GM12878 (cell line): ENCODE measurements around the gene PRKAR2B. TPM values are rescaled to one million over a fixed set of nuclear protein-coding genes. Genes with fewer than 3 reads are reported as not detected.

Experiments
- ATAC-seq: fragments of 200-7000 bp; cut with Tn5 transposase; 3 replicates; pipeline ENCODE4 v1.9.1; 2020; ENCODE audit warnings: mild to moderate bottlenecking, moderate library complexity
- BruUV-seq: library from RNA; stranded (reverse); fragments of 400-500 nt; replicated peaks from 2 replicates; lab custom pipeline; 2021; lab: Mats Ljungman, UMichigan
- CTCF ChIA-PET: fragments of 300-600 bp; sonication (Branson Sonifier 250); formaldehyde crosslinking; extraction: SDS; loops from one replicate; lab custom pipeline; 2021; ENCODE audit warnings: inconsistent platforms; lab: Yijun Ruan, JAX
- POLR2A ChIA-PET: fragments of 350-600 bp; formaldehyde crosslinking; extraction: SDS; loops from one replicate; lab custom pipeline; 2021; ENCODE audit warnings: inconsistent platforms; lab: Charles Lee
- RAD21 ChIA-PET: fragments of 300-600 bp; sonication (Branson Sonifier 250); formaldehyde crosslinking; loops from one replicate; lab custom pipeline; 2023; ENCODE audit warnings: antibody characterized with exemption; ENCODE audit not compliant: unreplicated experiment; lab: Charles Lee
- SMC1A ChIA-PET: fragments of 300-600 bp; sonication (Branson Sonifier 250); formaldehyde crosslinking; loops from one replicate; lab custom pipeline; 2023; ENCODE audit not compliant: unreplicated experiment, uncharacterized antibody; lab: Charles Lee
- DNase-seq: peaks from one replicate; pipeline ENCODE4 v3.0.0-alpha.2; 2011; ENCODE audit warnings: low read depth, low spot score
- FAIRE-seq: peaks from 3 replicates; lab custom pipeline; 2011; peaks lifted over from hg19 to GRCh38; lab: Jason Lieb, UNC
- H2AFZ ChIP-seq: 2 replicates; pipeline ENCODE4 v1.6.0; 2011; ENCODE audit warnings: low read depth, low read length, control low read depth; ENCODE audit not compliant: control insufficient read depth
- H3K27ac ChIP-seq: 2 replicates; pipeline ENCODE4 v1.5.1; 2011; ENCODE audit warnings: control low read depth; ENCODE audit not compliant: control insufficient read depth, insufficient read depth
- H3K27me3 ChIP-seq, 2 experiments: replicated peaks in 1 of 2; 2 replicates each; pipeline versions ENCODE4 v1.6.0 to v1.6.1; 2011; ENCODE audit warnings: low read length in 1 of 2; ENCODE audit not compliant: control insufficient read depth in 2 of 2, insufficient read depth in 2 of 2
- H3K36me3 ChIP-seq, 2 experiments: 2 replicates each; pipeline ENCODE4 v1.5.1; 2011; ENCODE audit warnings: low read length in 1 of 2; ENCODE audit not compliant: control insufficient read depth in 2 of 2, insufficient read depth in 2 of 2
- H3K4me1 ChIP-seq: 2 replicates; pipeline ENCODE4 v1.6.1; 2011; ENCODE audit warnings: mild to moderate bottlenecking, low read length, moderate library complexity, mixed read lengths; ENCODE audit not compliant: control insufficient read depth, insufficient read depth
- H3K4me2 ChIP-seq: 2 replicates; pipeline ENCODE4 v1.6.0; 2011; ENCODE audit warnings: control low read depth; ENCODE audit not compliant: control insufficient read depth, insufficient read depth
- H3K4me3 ChIP-seq: fragments of 200-600 bp; sonication (generic); 2 replicates; pipeline ENCODE4 v1.5.1; 2016
- H3K79me2 ChIP-seq: 2 replicates; pipeline ENCODE4 v1.6.0; 2011; ENCODE audit warnings: low read length; ENCODE audit not compliant: control insufficient read depth, insufficient read depth
- H3K9ac ChIP-seq: 2 replicates; pipeline ENCODE4 v1.8.0; 2011; ENCODE audit warnings: low read length, control low read depth, mixed read lengths; ENCODE audit not compliant: control insufficient read depth, insufficient read depth
- H3K9me3 ChIP-seq: replicated peaks from 3 replicates; pipeline ENCODE4 v1.5.1; 2011; ENCODE audit warnings: mild to moderate bottlenecking, low read length; ENCODE audit not compliant: control insufficient read depth, insufficient read depth
- H4K20me1 ChIP-seq: 2 replicates; pipeline ENCODE4 v1.6.0; 2011; ENCODE audit not compliant: control insufficient read depth, insufficient read depth
- JUNB ChIP-seq: IDR thresholded peaks from 2 replicates; pipeline ENCODE4 v1.6.1; 2016; ENCODE audit warnings: antibody characterized with exemption, mild to moderate bottlenecking
- KDM1A ChIP-seq: fragments of 200-600 bp; sonication (generic); IDR thresholded peaks from 2 replicates; pipeline ENCODE4 v1.6.1; 2016; ENCODE audit warnings: borderline replicate concordance
- MYC ChIP-seq: IDR thresholded peaks from 2 replicates; pipeline ENCODE4 v1.6.1; 2011; ENCODE audit warnings: mild to moderate bottlenecking, low read length, moderate library complexity, inconsistent platforms; ENCODE audit not compliant: insufficient read depth, insufficient replicate concordance, insufficient read length, severe bottlenecking
- NR2C1 ChIP-seq: fragments of 450-650 bp; IDR thresholded peaks from 2 replicates; pipeline ENCODE4 v1.6.1; 2017; ENCODE audit warnings: antibody characterized with exemption, mild to moderate bottlenecking, moderate library complexity
- PML ChIP-seq: IDR thresholded peaks from 2 replicates; pipeline ENCODE4 v1.6.1; 2012; ENCODE audit warnings: low read length, inconsistent platforms
- POLR2AphosphoS5 ChIP-seq: IDR thresholded peaks from 2 replicates; pipeline ENCODE4 v1.6.1; 2011; ENCODE audit warnings: mild to moderate bottlenecking, low read length, inconsistent platforms
- SP1 ChIP-seq: IDR thresholded peaks from one replicate; pipeline ENCODE4 v1.6.1; 2011; ENCODE audit warnings: low read depth, low read length
- STAT1 ChIP-seq: fragments of 450-650 bp; conservative IDR thresholded peaks from 2 replicates; pipeline ENCODE4 v1.6.1; 2014; ENCODE audit warnings: antibody characterized with exemption, mild to moderate bottlenecking
- TBL1XR1 ChIP-seq: IDR thresholded peaks from 2 replicates; pipeline ENCODE4 v1.6.1; 2012; ENCODE audit warnings: low read depth, low read length, improper control_type of control experiment
- WGBS: methylation state at CpG from one replicate; pipeline ENCODE4 v1.1.6; 2016; ENCODE audit warnings: low lambda C conversion rate; ENCODE audit not compliant: insufficient replicate concordance, insufficient coverage; ENCODE audit errors: missing lambda C conversion rate; 5-methylcytosine and 5-hydroxymethylcytosine counted together
- in situ Hi-C: fragments of 300-500 bp; cut with MboI; formaldehyde crosslinking; loops from 9 replicates; pipeline ENCODE4 v1.14.3; 2018; ENCODE audit warnings: mixed read lengths
- intact Hi-C: fragments of 100-400 bp; cut with micrococcal nuclease; formaldehyde crosslinking; loops from one replicate; pipeline ENCODE4 v1.14.2; 2022; ENCODE audit not compliant: unreplicated experiment
- polyA plus RNA-seq, 11 experiments: library from polyadenylated mRNA; depleted of rRNA in 4 of 11; unstranded in 6 of 11; stranded (reverse) in 5 of 11; fragments of >200 nt; fragmentation: Nextera tagmentation in 4 of 11; fragmentation: Illumina TruSeq in 1 of 11; extraction: Ambion mirVana in 4 of 11; extraction: Trizol in 1 of 11; gene quantifications; 1 replicate in 1 of 11; 2 replicates in 10 of 11; pipeline versions ENCODE4 v1.2.1 to v1.2.3, GENCODE V29; 2011 to 2016; ENCODE audit warnings: inconsistent platforms in 2 of 11, missing spikeins in 2 of 11, low read depth in 1 of 11
- total RNA-seq, 4 experiments: library from RNA; depleted of rRNA in 3 of 4; stranded (reverse); fragments of >200 nt in 3 of 4; fragmentation: Illumina TruSeq in 1 of 4; extraction: Trizol in 1 of 4; gene quantifications; 2 replicates each; pipeline versions ENCODE4 v1.2.1 to v1.2.3, GENCODE V29; 2013 to 2021
- TF ChIP-seq, protein P1 (sequence below): fragments of 450-650 bp; conservative IDR thresholded peaks from 2 replicates; pipeline ENCODE4 v1.6.1; 2017; ENCODE audit warnings: mild to moderate bottlenecking, moderate library complexity
- TF ChIP-seq, protein P2 (sequence below): fragments of 450-650 bp; IDR thresholded peaks from 2 replicates; pipeline ENCODE4 v1.6.1; 2018; ENCODE audit warnings: mild to moderate bottlenecking, low read depth, moderate library complexity; ENCODE audit not compliant: partially characterized antibody
- TF ChIP-seq, protein P3 (sequence below): fragments of 450-650 bp; IDR thresholded peaks from 2 replicates; pipeline ENCODE4 v1.6.1; 2017; ENCODE audit warnings: mild to moderate bottlenecking, low read depth, inconsistent platforms; ENCODE audit not compliant: poor library complexity, severe bottlenecking
- TF ChIP-seq, protein P4 (sequence below): IDR thresholded peaks from 2 replicates; pipeline ENCODE4 v1.6.1; 2012; ENCODE audit warnings: low read depth, low read length, improper control_type of control experiment
- TF ChIP-seq, protein P5 (sequence below): fragments of 450-650 bp; IDR thresholded peaks from 2 replicates; pipeline ENCODE4 v1.6.1; 2017; ENCODE audit warnings: mild to moderate bottlenecking
- TF ChIP-seq, protein P6 (sequence below): IDR thresholded peaks from 2 replicates; pipeline ENCODE4 v1.6.1; 2012; ENCODE audit warnings: low read depth, low read length, improper control_type of control experiment

The PRKAR2B gene
- total and polyA plus RNA-seq, 10 of the 15 experiments (the other 5 are each of a cell fraction or from before 2014, with no cell fraction given): 0.01 to 0.18 (median 0.04) TPM; not detected in 4

DNA sequence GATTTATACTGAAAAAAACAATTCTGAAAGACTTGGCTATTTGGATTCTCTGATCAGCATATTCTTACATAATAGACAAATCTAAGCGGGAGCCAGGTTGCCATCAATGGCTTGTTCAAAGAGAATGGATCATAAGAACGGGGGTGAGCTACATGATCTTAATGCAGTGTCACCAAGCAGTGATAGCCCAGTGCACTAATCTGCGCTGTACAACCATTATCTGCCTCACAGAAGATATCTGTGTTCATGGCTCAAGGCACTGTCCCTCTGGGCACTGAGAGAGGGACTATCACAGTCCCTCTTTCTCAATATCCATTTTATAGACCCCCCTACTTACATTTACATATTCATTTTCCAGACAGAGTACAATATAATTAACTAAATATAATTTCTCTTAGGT lies 22.9 kb upstream of the PRKAR2B start:
- Histone ChIP-seq H3K4me3 (no peak overlapping the region), H3K4me1 (no peaks in the 10 kb centered on the region), H3K4me2 (no peak overlapping the region), H3K27me3 (peaks cover 0 to 2% of the 10 kb centered on the region in 2 experiments; a peak in 2 of 4 replicates), H2AFZ (no peak overlapping the region), H3K9me3 (no peaks in the 10 kb centered on the region), H3K9ac (no peak overlapping the region), H3K36me3 (no peaks in the 10 kb centered on the region), H4K20me1 (no peaks in the 10 kb centered on the region), H3K27ac (no peak overlapping the region), H3K79me2 (no peaks in the 10 kb centered on the region)
- SMC1A ChIA-PET: no interaction called here
- DNase-seq (no peak), ATAC-seq (no peak), FAIRE-seq (no peak)
- BruUV-seq: no TSS peak
- CTCF ChIA-PET: no interaction called here
- WGBS: 32% methylated on average over 3 of the region's 3 CpGs
- in situ Hi-C loops (no loop called here), intact Hi-C loops (no loop called here)
- POLR2A ChIA-PET: no interaction called here
- RAD21 ChIA-PET: no interaction called here
- no peak for TF ChIP-seq POLR2AphosphoS5
- TF ChIP-seq SP1: no peak
- no peak for TF ChIP-seq JUNB
- no peak for TF ChIP-seq STAT1
- no peak for TF ChIP-seq PML
- TF ChIP-seq, protein P1, sequence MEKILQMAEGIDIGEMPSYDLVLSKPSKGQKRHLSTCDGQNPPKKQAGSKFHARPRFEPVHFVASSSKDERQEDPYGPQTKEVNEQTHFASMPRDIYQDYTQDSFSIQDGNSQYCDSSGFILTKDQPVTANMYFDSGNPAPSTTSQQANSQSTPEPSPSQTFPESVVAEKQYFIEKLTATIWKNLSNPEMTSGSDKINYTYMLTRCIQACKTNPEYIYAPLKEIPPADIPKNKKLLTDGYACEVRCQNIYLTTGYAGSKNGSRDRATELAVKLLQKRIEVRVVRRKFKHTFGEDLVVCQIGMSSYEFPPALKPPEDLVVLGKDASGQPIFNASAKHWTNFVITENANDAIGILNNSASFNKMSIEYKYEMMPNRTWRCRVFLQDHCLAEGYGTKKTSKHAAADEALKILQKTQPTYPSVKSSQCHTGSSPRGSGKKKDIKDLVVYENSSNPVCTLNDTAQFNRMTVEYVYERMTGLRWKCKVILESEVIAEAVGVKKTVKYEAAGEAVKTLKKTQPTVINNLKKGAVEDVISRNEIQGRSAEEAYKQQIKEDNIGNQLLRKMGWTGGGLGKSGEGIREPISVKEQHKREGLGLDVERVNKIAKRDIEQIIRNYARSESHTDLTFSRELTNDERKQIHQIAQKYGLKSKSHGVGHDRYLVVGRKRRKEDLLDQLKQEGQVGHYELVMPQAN: no peak
- TF ChIP-seq KDM1A: no peak
- TF ChIP-seq, protein P2, sequence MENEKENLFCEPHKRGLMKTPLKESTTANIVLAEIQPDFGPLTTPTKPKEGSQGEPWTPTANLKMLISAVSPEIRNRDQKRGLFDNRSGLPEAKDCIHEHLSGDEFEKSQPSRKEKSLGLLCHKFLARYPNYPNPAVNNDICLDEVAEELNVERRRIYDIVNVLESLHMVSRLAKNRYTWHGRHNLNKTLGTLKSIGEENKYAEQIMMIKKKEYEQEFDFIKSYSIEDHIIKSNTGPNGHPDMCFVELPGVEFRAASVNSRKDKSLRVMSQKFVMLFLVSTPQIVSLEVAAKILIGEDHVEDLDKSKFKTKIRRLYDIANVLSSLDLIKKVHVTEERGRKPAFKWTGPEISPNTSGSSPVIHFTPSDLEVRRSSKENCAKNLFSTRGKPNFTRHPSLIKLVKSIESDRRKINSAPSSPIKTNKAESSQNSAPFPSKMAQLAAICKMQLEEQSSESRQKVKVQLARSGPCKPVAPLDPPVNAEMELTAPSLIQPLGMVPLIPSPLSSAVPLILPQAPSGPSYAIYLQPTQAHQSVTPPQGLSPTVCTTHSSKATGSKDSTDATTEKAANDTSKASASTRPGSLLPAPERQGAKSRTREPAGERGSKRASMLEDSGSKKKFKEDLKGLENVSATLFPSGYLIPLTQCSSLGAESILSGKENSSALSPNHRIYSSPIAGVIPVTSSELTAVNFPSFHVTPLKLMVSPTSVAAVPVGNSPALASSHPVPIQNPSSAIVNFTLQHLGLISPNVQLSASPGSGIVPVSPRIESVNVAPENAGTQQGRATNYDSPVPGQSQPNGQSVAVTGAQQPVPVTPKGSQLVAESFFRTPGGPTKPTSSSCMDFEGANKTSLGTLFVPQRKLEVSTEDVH: no peak
- TF ChIP-seq MYC: no peak
- TF ChIP-seq, protein P3, sequence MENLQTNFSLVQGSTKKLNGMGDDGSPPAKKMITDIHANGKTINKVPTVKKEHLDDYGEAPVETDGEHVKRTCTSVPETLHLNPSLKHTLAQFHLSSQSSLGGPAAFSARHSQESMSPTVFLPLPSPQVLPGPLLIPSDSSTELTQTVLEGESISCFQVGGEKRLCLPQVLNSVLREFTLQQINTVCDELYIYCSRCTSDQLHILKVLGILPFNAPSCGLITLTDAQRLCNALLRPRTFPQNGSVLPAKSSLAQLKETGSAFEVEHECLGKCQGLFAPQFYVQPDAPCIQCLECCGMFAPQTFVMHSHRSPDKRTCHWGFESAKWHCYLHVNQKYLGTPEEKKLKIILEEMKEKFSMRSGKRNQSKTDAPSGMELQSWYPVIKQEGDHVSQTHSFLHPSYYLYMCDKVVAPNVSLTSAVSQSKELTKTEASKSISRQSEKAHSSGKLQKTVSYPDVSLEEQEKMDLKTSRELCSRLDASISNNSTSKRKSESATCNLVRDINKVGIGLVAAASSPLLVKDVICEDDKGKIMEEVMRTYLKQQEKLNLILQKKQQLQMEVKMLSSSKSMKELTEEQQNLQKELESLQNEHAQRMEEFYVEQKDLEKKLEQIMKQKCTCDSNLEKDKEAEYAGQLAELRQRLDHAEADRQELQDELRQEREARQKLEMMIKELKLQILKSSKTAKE: no peak
- TF ChIP-seq TBL1XR1: no peak
- TF ChIP-seq, protein P4, sequence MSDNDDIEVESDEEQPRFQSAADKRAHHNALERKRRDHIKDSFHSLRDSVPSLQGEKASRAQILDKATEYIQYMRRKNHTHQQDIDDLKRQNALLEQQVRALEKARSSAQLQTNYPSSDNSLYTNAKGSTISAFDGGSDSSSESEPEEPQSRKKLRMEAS: no peak
- TF ChIP-seq, protein P5, sequence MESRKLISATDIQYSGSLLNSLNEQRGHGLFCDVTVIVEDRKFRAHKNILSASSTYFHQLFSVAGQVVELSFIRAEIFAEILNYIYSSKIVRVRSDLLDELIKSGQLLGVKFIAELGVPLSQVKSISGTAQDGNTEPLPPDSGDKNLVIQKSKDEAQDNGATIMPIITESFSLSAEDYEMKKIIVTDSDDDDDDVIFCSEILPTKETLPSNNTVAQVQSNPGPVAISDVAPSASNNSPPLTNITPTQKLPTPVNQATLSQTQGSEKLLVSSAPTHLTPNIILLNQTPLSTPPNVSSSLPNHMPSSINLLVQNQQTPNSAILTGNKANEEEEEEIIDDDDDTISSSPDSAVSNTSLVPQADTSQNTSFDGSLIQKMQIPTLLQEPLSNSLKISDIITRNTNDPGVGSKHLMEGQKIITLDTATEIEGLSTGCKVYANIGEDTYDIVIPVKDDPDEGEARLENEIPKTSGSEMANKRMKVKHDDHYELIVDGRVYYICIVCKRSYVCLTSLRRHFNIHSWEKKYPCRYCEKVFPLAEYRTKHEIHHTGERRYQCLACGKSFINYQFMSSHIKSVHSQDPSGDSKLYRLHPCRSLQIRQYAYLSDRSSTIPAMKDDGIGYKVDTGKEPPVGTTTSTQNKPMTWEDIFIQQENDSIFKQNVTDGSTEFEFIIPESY: no peak
- TF ChIP-seq, protein P6, sequence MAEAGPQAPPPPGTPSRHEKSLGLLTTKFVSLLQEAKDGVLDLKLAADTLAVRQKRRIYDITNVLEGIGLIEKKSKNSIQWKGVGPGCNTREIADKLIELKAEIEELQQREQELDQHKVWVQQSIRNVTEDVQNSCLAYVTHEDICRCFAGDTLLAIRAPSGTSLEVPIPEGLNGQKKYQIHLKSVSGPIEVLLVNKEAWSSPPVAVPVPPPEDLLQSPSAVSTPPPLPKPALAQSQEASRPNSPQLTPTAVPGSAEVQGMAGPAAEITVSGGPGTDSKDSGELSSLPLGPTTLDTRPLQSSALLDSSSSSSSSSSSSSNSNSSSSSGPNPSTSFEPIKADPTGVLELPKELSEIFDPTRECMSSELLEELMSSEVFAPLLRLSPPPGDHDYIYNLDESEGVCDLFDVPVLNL: no peak
- no peak for TF ChIP-seq NR2C1
